HG03378 (cell line): ENCODE measurements around the gene DLST.
A peak's percentile ranks its signal among the peaks of the same experiment; 100 is the strongest.

Experiments
- ATAC-seq: cut with Tn5 transposase; IDR thresholded peaks from one replicate; pipeline ENCODE4 v1.9.1; 2021; ENCODE audit warnings: mild to moderate bottlenecking, moderate library complexity; ENCODE audit not compliant: unreplicated experiment

DLST gene

GRCh38 chr14:74881431-74882102, at the start of gene DLST:
TSS of gene DLST (plus strand) at chr14:74881916. CDS start at chr14:74881954, 38 bp downstream.
- ATAC-seq = peak; percentile 80

GRCh38 chr14:74832849-74833248, 48.9 kb upstream of the DLST start:
- no peak for ATAC-seq

DNA sequence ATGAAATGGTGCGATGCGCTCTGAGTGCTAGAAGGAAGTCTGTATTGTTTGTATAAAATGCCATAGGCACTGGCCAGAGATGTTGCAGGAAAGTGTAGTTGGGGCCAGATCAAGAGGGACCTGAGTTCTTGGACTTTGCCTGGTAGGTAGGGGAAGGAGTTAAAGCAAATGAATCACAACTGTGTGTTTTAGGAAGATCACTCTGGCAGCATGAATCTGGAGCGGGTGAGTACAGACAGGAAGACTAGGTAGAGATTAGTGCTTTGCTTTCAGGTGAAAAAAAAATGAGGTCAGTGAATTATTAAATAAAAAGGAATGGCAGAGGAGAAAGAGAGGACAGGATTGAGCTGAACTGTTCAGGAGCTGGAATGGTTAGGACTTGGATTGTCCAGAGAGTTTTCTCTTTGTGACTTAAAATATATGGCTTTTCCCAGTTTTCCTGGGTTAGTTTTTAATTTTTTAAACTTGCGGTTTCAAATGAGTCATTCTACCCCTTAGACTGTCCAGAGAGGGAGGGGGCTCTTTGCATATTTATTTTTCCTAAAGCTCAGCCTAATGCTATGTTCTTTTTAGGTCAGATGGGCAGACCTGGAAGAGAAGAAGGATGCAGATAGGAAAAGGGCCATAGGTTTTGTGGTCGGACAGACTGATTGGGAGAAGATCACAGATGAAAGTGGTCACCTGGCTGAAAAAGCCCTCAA, 46.9 kb upstream of the DLST start:
- no peak for ATAC-seq

- no peak for ATAC-seq
These were observed 46.0 kb upstream of the DLST start for GRCh38 chr14:74835645-74836250.

DNA sequence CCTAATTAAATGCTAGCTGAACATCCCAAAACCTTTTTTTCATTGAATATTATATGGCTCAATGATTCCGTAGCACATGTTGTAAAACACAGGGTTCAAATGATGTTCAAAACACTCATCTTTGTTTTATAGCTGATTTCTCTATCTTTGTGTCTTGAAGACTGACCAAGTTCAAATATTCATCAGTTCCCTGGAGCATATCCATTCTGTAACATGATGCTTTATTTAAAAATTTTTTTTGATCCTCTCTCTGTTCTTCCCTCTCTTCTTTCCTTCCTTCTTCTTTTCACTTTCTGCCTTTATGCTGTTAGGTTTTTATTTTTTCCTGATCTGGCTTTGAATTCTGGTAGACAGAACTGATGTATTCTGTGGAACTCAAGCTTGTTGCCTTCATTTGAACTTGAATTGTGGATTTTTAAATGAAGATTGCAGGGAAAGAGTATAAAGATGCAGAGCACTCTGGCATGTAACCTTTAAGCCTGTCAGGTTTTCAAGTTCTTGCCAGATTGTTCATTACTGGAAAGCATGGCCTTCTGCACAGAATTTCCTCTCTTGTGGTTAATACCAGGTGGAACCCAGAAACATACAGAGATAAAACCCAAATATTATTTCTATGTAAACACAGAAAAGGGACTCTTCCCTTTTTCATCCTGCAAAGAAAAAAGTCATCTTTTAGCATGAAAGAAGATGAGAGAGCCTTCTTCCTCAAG, 45.3 kb upstream of the DLST start:
- no peak for ATAC-seq

- ATAC-seq = no peak
These were observed 43.5 kb upstream of the DLST start for GRCh38 chr14:74838166-74838565.

- peak; percentile 45 for ATAC-seq
These were observed 41.1 kb upstream of the DLST start for GRCh38 chr14:74840603-74841030.

GRCh38 chr14:74841230-74842207, 40.2 kb upstream of the DLST start:
- peak; percentile 64 for ATAC-seq

- no peak for ATAC-seq
These were observed 38.1 kb upstream of the DLST start for GRCh38 chr14:74843653-74844052.

- no peak for ATAC-seq
These were observed 35.5 kb upstream of the DLST start for GRCh38 chr14:74846168-74846567.

GRCh38 chr14:74846968-74847665, 34.6 kb upstream of the DLST start:
- no peak for ATAC-seq

DNA sequence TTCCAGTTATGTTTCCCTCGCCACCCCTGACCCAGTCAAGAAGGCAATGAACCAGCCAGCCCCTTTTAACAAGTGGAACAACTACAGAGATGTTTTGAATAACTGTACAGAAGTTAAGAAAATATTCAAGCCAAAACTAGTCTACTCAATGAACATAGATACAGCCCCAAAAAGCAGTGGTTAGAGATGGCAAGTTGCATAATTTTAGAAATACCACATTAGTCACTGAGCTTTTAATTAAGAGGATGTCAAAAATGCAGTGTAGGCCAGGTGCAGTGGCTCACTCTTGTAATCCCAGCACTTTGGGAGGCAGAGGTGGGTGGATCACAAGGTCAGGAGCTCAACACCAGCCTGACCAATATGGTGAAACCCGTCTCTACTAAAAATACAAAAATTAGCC, 32.9 kb upstream of the DLST start:
- ATAC-seq = no peak

GRCh38 chr14:74852922-74853530, 28.7 kb upstream of the DLST start:
- ATAC-seq = no peak

DNA sequence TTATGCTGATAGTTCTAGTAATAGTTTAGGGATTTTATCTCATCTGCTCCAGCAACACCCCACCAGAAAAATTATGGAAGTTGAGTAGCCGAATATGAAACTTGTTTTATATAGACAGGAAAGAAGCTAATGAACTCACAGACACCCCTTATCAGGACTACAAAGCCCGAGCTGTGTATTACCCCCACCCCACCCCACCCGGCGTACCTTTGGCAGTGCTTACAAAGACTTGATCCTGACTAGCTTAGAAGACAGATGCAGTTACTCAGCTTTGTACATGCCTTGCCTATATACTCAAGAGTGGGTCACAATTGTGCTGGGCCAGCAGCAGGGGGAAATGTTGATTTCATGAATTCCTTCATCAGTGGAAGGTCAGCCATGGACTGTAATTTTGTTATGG, 28.1 kb upstream of the DLST start:
- ATAC-seq = no peak

GRCh38 chr14:74855021-74855420, 26.7 kb upstream of the DLST start:
- ATAC-seq = no peak

GRCh38 chr14:74855945-74856344, 25.8 kb upstream of the DLST start:
- ATAC-seq = no peak

GRCh38 chr14:74856366-74856765, 25.4 kb upstream of the DLST start:
- ATAC-seq = no peak

- ATAC-seq = no peak
These were observed 23.7 kb upstream of the DLST start for GRCh38 chr14:74858022-74858421.
